Effector memory CD4-positive, alpha-beta T cell (primary cell): ENCODE data around the gene SFMBT2.

Source experiments
- DNase-seq, 3 donors: peaks; one replicate each; pipeline ENCODE4 v3.0.0-alpha.2; 2020
- H3K27ac ChIP-seq: 2 replicates; pipeline ENCODE4 v1.7.0; 2013; ENCODE audit warnings: mild to moderate bottlenecking, low read length, moderate library complexity; ENCODE audit not compliant: insufficient read depth, poor library complexity, severe bottlenecking
- H3K27me3 ChIP-seq: replicated peaks from 2 replicates; pipeline ENCODE4 v1.7.0; 2013; ENCODE audit warnings: mild to moderate bottlenecking, low read length; ENCODE audit not compliant: insufficient read depth, control insufficient read depth, poor library complexity, severe bottlenecking
- H3K36me3 ChIP-seq: 2 replicates; pipeline ENCODE4 v1.7.0; 2013; ENCODE audit warnings: mild to moderate bottlenecking, low read length, moderate library complexity; ENCODE audit not compliant: control insufficient read depth, insufficient read depth
- H3K4me1 ChIP-seq: 2 replicates; pipeline ENCODE4 v1.7.0; 2013; ENCODE audit warnings: low read length, mild to moderate bottlenecking; ENCODE audit not compliant: control insufficient read depth, insufficient read depth, poor library complexity, severe bottlenecking
- H3K4me3 ChIP-seq: 2 replicates; pipeline ENCODE4 v1.7.0; 2013; ENCODE audit warnings: low read length, low read depth, mild to moderate bottlenecking; ENCODE audit not compliant: insufficient read depth, poor library complexity, severe bottlenecking
- H3K9me3 ChIP-seq: 2 replicates; pipeline ENCODE4 v1.7.0; 2013; ENCODE audit warnings: mild to moderate bottlenecking, low read length, moderate library complexity; ENCODE audit not compliant: control insufficient read depth

The SFMBT2 gene

GRCh38 chr10:7296076-7296475 is 114.8 kb downstream of the SFMBT2 start:
- DNase-seq = no peak
- Histone ChIP-seq H3K9me3 (no peaks in the 10 kb centered on the region), H3K27me3 (no peaks in the 10 kb centered on the region), H3K4me3 (no peak overlapping the region), H3K4me1 (peaks cover 4% of the 10 kb centered on the region), H3K27ac (no peak overlapping the region), H3K36me3 (no peaks in the 10 kb centered on the region)

- Histone ChIP-seq H3K27me3 (no peaks in the 10 kb centered on the region), H3K9me3 (no peaks in the 10 kb centered on the region), H3K4me3 (no peak overlapping the region), H3K4me1 (peaks cover 4% of the 10 kb centered on the region), H3K27ac (no peak overlapping the region), H3K36me3 (no peaks in the 10 kb centered on the region)
- no peak for DNase-seq
Observed at GRCh38 chr10:7293378-7293920, 117.4 kb downstream of the SFMBT2 start.

- no peak for DNase-seq
- Histone ChIP-seq H3K4me1 (no peaks in the 10 kb centered on the region), H3K27me3 (no peaks in the 10 kb centered on the region), H3K27ac (no peak overlapping the region), H3K9me3 (no peaks in the 10 kb centered on the region), H3K4me3 (no peak overlapping the region), H3K36me3 (no peaks in the 10 kb centered on the region)
Observed at GRCh38 chr10:7291487-7292270, 119.2 kb downstream of the SFMBT2 start.

GRCh38 chr10:7288060-7288690 is 122.7 kb downstream of the SFMBT2 start:
- Histone ChIP-seq H3K9me3 (no peaks in the 10 kb centered on the region), H3K4me3 (no peak overlapping the region), H3K27ac (no peak overlapping the region), H3K36me3 (no peaks in the 10 kb centered on the region), H3K27me3 (no peaks in the 10 kb centered on the region), H3K4me1 (no peaks in the 10 kb centered on the region)
- no peak for DNase-seq

- no peak for DNase-seq
- Histone ChIP-seq H3K4me1 (no peaks in the 10 kb centered on the region), H3K27me3 (no peaks in the 10 kb centered on the region), H3K9me3 (no peaks in the 10 kb centered on the region), H3K27ac (no peak overlapping the region), H3K4me3 (no peak overlapping the region), H3K36me3 (no peaks in the 10 kb centered on the region)
Observed at GRCh38 chr10:7287377-7287776, 123.5 kb downstream of the SFMBT2 start.

- Histone ChIP-seq H3K27ac (no peak overlapping the region), H3K27me3 (no peaks in the 10 kb centered on the region), H3K4me1 (no peaks in the 10 kb centered on the region), H3K9me3 (no peaks in the 10 kb centered on the region), H3K36me3 (no peaks in the 10 kb centered on the region), H3K4me3 (no peak overlapping the region)
- DNase-seq = no peak
Observed at GRCh38 chr10:7285522-7286322, 125.1 kb downstream of the SFMBT2 start.

GRCh38 chr10:7283246-7283645 is 127.6 kb downstream of the SFMBT2 start:
- no peak overlapping the region for H3K27ac ChIP-seq

GRCh38 chr10:7282457-7282856 is 128.4 kb downstream of the SFMBT2 start:
- Histone ChIP-seq H3K4me1 (no peaks in the 10 kb centered on the region), H3K9me3 (no peaks in the 10 kb centered on the region), H3K27me3 (no peaks in the 10 kb centered on the region), H3K36me3 (no peaks in the 10 kb centered on the region), H3K27ac (no peak overlapping the region), H3K4me3 (no peak overlapping the region)
- DNase-seq = no peak

More at GRCh38 chr10:7283246-7283645, 127.6 kb downstream of the SFMBT2 start:
- DNase-seq = no peak
- no peaks in the 10 kb centered on the region for H3K4me1 ChIP-seq
- no peaks in the 10 kb centered on the region for H3K9me3 ChIP-seq
- H3K4me3 ChIP-seq = no peak overlapping the region
- no peaks in the 10 kb centered on the region for H3K36me3 ChIP-seq
- no peaks in the 10 kb centered on the region for H3K27me3 ChIP-seq

GRCh38 chr10:7281429-7281828 is 129.4 kb downstream of the SFMBT2 start:
- H3K4me3 ChIP-seq = no peak overlapping the region
- no peak overlapping the region for H3K27ac ChIP-seq
- no peaks in the 10 kb centered on the region for H3K9me3 ChIP-seq
- no peak for DNase-seq
- H3K36me3 ChIP-seq = no peaks in the 10 kb centered on the region
- H3K4me1 ChIP-seq = no peaks in the 10 kb centered on the region
- H3K27me3 ChIP-seq = no peaks in the 10 kb centered on the region
